Hepatocyte (in vitro differentiated cells): Measurements from ENCODE around the gene FBXO42.

Experiments used
- CTCF ChIP-seq: fragments of 200-600 bp; sonication (generic); IDR thresholded peaks from 2 replicates; pipeline ENCODE4 v1.5.1; 2016; ENCODE audit warnings: antibody characterized with exemption, mild to moderate bottlenecking; ENCODE audit not compliant: poor library complexity
- EZH2 ChIP-seq: fragments of 200-600 bp; sonication (generic); IDR thresholded peaks from 2 replicates; pipeline ENCODE4 v1.6.1; 2016; ENCODE audit warnings: antibody characterized with exemption, mild to moderate bottlenecking, borderline replicate concordance
- EZH2phosphoT487 ChIP-seq: fragments of 200-600 bp; sonication (generic); IDR thresholded peaks from one replicate; pipeline ENCODE4 v1.6.1; 2018; ENCODE audit warnings: antibody characterized with exemption, mild to moderate bottlenecking, low read depth, moderate library complexity; ENCODE audit not compliant: unreplicated experiment, severe bottlenecking

GRCh38 chr1:16376971-16377370 is 24.7 kb upstream of the FBXO42 start:
- TF ChIP-seq CTCF (no peak), EZH2phosphoT487 (no peak), EZH2 (no peak)
